GM12878 (cell line): ENCODE results near the gene SUFU. TPM values are rescaled to one million over a fixed set of nuclear protein-coding genes. Genes with fewer than 3 reads are reported as not detected.

Experiments used
- ATAC-seq: fragments of 200-7000 bp; cut with Tn5 transposase; 3 replicates; pipeline ENCODE4 v1.9.1; 2020; ENCODE audit warnings: mild to moderate bottlenecking, moderate library complexity
- BruUV-seq: library from RNA; stranded (reverse); fragments of 400-500 nt; replicated peaks from 2 replicates; lab custom pipeline; 2021; lab: Mats Ljungman, UMichigan
- CTCF ChIA-PET: fragments of 300-600 bp; sonication (Branson Sonifier 250); formaldehyde crosslinking; extraction: SDS; loops from one replicate; lab custom pipeline; 2021; ENCODE audit warnings: inconsistent platforms; lab: Yijun Ruan, JAX
- POLR2A ChIA-PET: fragments of 350-600 bp; formaldehyde crosslinking; extraction: SDS; loops from one replicate; lab custom pipeline; 2021; ENCODE audit warnings: inconsistent platforms; lab: Charles Lee
- RAD21 ChIA-PET: fragments of 300-600 bp; sonication (Branson Sonifier 250); formaldehyde crosslinking; loops from one replicate; lab custom pipeline; 2023; ENCODE audit warnings: antibody characterized with exemption; ENCODE audit not compliant: unreplicated experiment; lab: Charles Lee
- SMC1A ChIA-PET: fragments of 300-600 bp; sonication (Branson Sonifier 250); formaldehyde crosslinking; loops from one replicate; lab custom pipeline; 2023; ENCODE audit not compliant: unreplicated experiment, uncharacterized antibody; lab: Charles Lee
- DNase-seq: peaks from one replicate; pipeline ENCODE4 v3.0.0-alpha.2; 2011; ENCODE audit warnings: low read depth, low spot score
- FAIRE-seq: peaks from 3 replicates; lab custom pipeline; 2011; peaks lifted over from hg19 to GRCh38; lab: Jason Lieb, UNC
- H2AFZ ChIP-seq: 2 replicates; pipeline ENCODE4 v1.6.0; 2011; ENCODE audit warnings: low read depth, low read length, control low read depth; ENCODE audit not compliant: control insufficient read depth
- H3K27ac ChIP-seq: 2 replicates; pipeline ENCODE4 v1.5.1; 2011; ENCODE audit warnings: control low read depth; ENCODE audit not compliant: control insufficient read depth, insufficient read depth
- H3K27me3 ChIP-seq, 2 experiments: replicated peaks in 1 of 2; 2 replicates each; pipeline versions ENCODE4 v1.6.0 to v1.6.1; 2011; ENCODE audit warnings: low read length in 1 of 2; ENCODE audit not compliant: control insufficient read depth in 2 of 2, insufficient read depth in 2 of 2
- H3K36me3 ChIP-seq, 2 experiments: 2 replicates each; pipeline ENCODE4 v1.5.1; 2011; ENCODE audit warnings: low read length in 1 of 2; ENCODE audit not compliant: control insufficient read depth in 2 of 2, insufficient read depth in 2 of 2
- H3K4me1 ChIP-seq: 2 replicates; pipeline ENCODE4 v1.6.1; 2011; ENCODE audit warnings: mild to moderate bottlenecking, low read length, moderate library complexity, mixed read lengths; ENCODE audit not compliant: control insufficient read depth, insufficient read depth
- H3K4me2 ChIP-seq: 2 replicates; pipeline ENCODE4 v1.6.0; 2011; ENCODE audit warnings: control low read depth; ENCODE audit not compliant: control insufficient read depth, insufficient read depth
- H3K4me3 ChIP-seq: fragments of 200-600 bp; sonication (generic); 2 replicates; pipeline ENCODE4 v1.5.1; 2016
- H3K79me2 ChIP-seq: 2 replicates; pipeline ENCODE4 v1.6.0; 2011; ENCODE audit warnings: low read length; ENCODE audit not compliant: control insufficient read depth, insufficient read depth
- H3K9ac ChIP-seq: 2 replicates; pipeline ENCODE4 v1.8.0; 2011; ENCODE audit warnings: low read length, control low read depth, mixed read lengths; ENCODE audit not compliant: control insufficient read depth, insufficient read depth
- H3K9me3 ChIP-seq: replicated peaks from 3 replicates; pipeline ENCODE4 v1.5.1; 2011; ENCODE audit warnings: mild to moderate bottlenecking, low read length; ENCODE audit not compliant: control insufficient read depth, insufficient read depth
- H4K20me1 ChIP-seq: 2 replicates; pipeline ENCODE4 v1.6.0; 2011; ENCODE audit not compliant: control insufficient read depth, insufficient read depth
- BCLAF1 ChIP-seq: fragments of 450-650 bp; IDR thresholded peaks from 2 replicates; pipeline ENCODE4 v1.6.1; 2017; ENCODE audit warnings: antibody characterized with exemption, mild to moderate bottlenecking, moderate library complexity
- CHD4 ChIP-seq: fragments of 200-600 bp; sonication (generic); IDR thresholded peaks from 2 replicates; pipeline ENCODE4 v1.6.1; 2016; ENCODE audit warnings: mild to moderate bottlenecking
- JUND ChIP-seq: IDR thresholded peaks from 2 replicates; pipeline ENCODE4 v1.6.1; 2012; ENCODE audit warnings: low read depth, mild to moderate bottlenecking, low read length, improper control_type of control experiment, moderate library complexity
- MXI1 ChIP-seq: fragments of 150-350 bp; IDR thresholded peaks from 2 replicates; pipeline ENCODE4 v1.6.1; 2011; ENCODE audit warnings: low read depth, mild to moderate bottlenecking, inconsistent platforms, low read length, improper control_type of control experiment
- NFYB ChIP-seq: IDR thresholded peaks from 2 replicates; pipeline ENCODE4 v1.6.1; 2011; ENCODE audit warnings: low read depth, mild to moderate bottlenecking, low read length, improper control_type of control experiment, moderate library complexity; ENCODE audit not compliant: insufficient read depth
- NRF1 ChIP-seq: conservative IDR thresholded peaks from 2 replicates; pipeline ENCODE4 v1.6.1; 2011; ENCODE audit warnings: mild to moderate bottlenecking, low read depth, low read length, improper control_type of control experiment
- RUNX3 ChIP-seq: IDR thresholded peaks from 2 replicates; pipeline ENCODE4 v1.6.1; 2012; ENCODE audit warnings: low read length, inconsistent platforms
- TARDBP ChIP-seq: IDR thresholded peaks from 2 replicates; pipeline ENCODE4 v1.6.1; 2016; ENCODE audit warnings: borderline replicate concordance
- TCF7 ChIP-seq: IDR thresholded peaks from 2 replicates; pipeline ENCODE4 v1.6.1; 2014; ENCODE audit warnings: antibody characterized with exemption, borderline replicate concordance
- WGBS: methylation state at CpG from one replicate; pipeline ENCODE4 v1.1.6; 2016; ENCODE audit warnings: low lambda C conversion rate; ENCODE audit not compliant: insufficient replicate concordance, insufficient coverage; ENCODE audit errors: missing lambda C conversion rate; 5-methylcytosine and 5-hydroxymethylcytosine counted together
- in situ Hi-C: fragments of 300-500 bp; cut with MboI; formaldehyde crosslinking; loops from 9 replicates; pipeline ENCODE4 v1.14.3; 2018; ENCODE audit warnings: mixed read lengths
- intact Hi-C: fragments of 100-400 bp; cut with micrococcal nuclease; formaldehyde crosslinking; loops from one replicate; pipeline ENCODE4 v1.14.2; 2022; ENCODE audit not compliant: unreplicated experiment
- polyA plus RNA-seq, 11 experiments: library from polyadenylated mRNA; depleted of rRNA in 4 of 11; unstranded in 6 of 11; stranded (reverse) in 5 of 11; fragments of >200 nt; fragmentation: Nextera tagmentation in 4 of 11; fragmentation: Illumina TruSeq in 1 of 11; extraction: Ambion mirVana in 4 of 11; extraction: Trizol in 1 of 11; gene quantifications; 1 replicate in 1 of 11; 2 replicates in 10 of 11; pipeline versions ENCODE4 v1.2.1 to v1.2.3, GENCODE V29; 2011 to 2016; ENCODE audit warnings: inconsistent platforms in 2 of 11, missing spikeins in 2 of 11, low read depth in 1 of 11
- total RNA-seq, 4 experiments: library from RNA; depleted of rRNA in 3 of 4; stranded (reverse); fragments of >200 nt in 3 of 4; fragmentation: Illumina TruSeq in 1 of 4; extraction: Trizol in 1 of 4; gene quantifications; 2 replicates each; pipeline versions ENCODE4 v1.2.1 to v1.2.3, GENCODE V29; 2013 to 2021

Gene SUFU
- total and polyA plus RNA-seq, 10 of the 15 experiments (the other 5 are each of a cell fraction or from before 2014, with no cell fraction given) = 0.68 to 7.7 (median 2.4) TPM

GRCh38 chr10:102654969-102655368, 151.2 kb downstream of the SUFU start:
- H4K20me1 ChIP-seq = no peaks in the 10 kb centered on the region
- POLR2A ChIA-PET = interaction anchor here (1.2 to 14.1 kb wide), 4 partner anchors 8 to 58 kb away, joined by 4 to 151 read pairs (median 39); partner anchors contain the start of genes ARL3 and SFXN2

More at GRCh38 chr10:102654969-102655368, 151.2 kb downstream of the SUFU start:
- TF ChIP-seq CHD4 (no peak), NFYB (no peak), JUND (no peak), NRF1 (no peak), MXI1 (no peak), TARDBP (no peak), BCLAF1 (no peak), TCF7 (no peak), RUNX3 (no peak)
- intact Hi-C loops = no loop called here
- Histone ChIP-seq H3K27ac (no peak overlapping the region), H2AFZ (no peak overlapping the region), H3K36me3 (peaks cover 29 to 37% of the 10 kb centered on the region in 2 experiments), H3K4me1 (peaks cover 37% of the 10 kb centered on the region), H3K9me3 (no peaks in the 10 kb centered on the region), H3K79me2 (peaks cover 38% of the 10 kb centered on the region), H3K4me2 (no peak overlapping the region), H3K4me3 (no peak overlapping the region), H3K27me3 (no peaks in the 10 kb centered on the region), H3K9ac (no peak overlapping the region)
- CTCF ChIA-PET = interaction anchor here (1.4 to 13.5 kb wide), 2 partner anchors 22 to 71 kb away, joined by 3 to 128 read pairs; no protein-coding TSS in a partner anchor
- SMC1A ChIA-PET = interaction anchor here (1.2 to 6.2 kb wide), 4 partner anchors 9 to 57 kb away, joined by 3 to 55 read pairs (median 4); partner anchors contain the start of genes ARL3 and SFXN2
- ATAC-seq = no peak
- RAD21 ChIA-PET = interaction anchor here (0.6 to 7.1 kb wide), 2 partner anchors 21 to 33 kb away, joined by 3 to 81 read pairs; no protein-coding TSS in a partner anchor
- no peak for FAIRE-seq
- no peak for DNase-seq
- BruUV-seq = no TSS peak
- in situ Hi-C loops = no loop called here
- 95% methylated on average over 11 of the region's 12 CpGs for WGBS
